H1 (cell line): ENCODE results near the gene GTF2E1. TPM values are rescaled to one million over a fixed set of nuclear protein-coding genes. Genes with fewer than 3 reads are reported as not detected.

Source experiments
- CTCF ChIA-PET: fragments of 300-600 bp; sonication (Branson Sonifier 250); formaldehyde crosslinking; loops from one replicate; lab custom pipeline; 2021; ENCODE audit not compliant: partially characterized antibody; lab: Charles Lee
- POLR2A ChIA-PET: fragments of 300-600 bp; sonication (Branson Sonifier 250); formaldehyde crosslinking; loops from one replicate; lab custom pipeline; 2021; ENCODE audit warnings: inconsistent platforms; ENCODE audit not compliant: partially characterized antibody; lab: Charles Lee
- DNase-seq, 2 experiments: peaks; one replicate each; pipeline versions ENCODE4 v3.0.0 to v3.0.0-alpha.2; 2010 to 2022; ENCODE audit warnings: low spot score in 2 of 2, low read depth in 1 of 2, mixed read lengths in 1 of 2
- FAIRE-seq: peaks from 2 replicates; lab custom pipeline; 2011; peaks lifted over from hg19 to GRCh38; lab: Jason Lieb, UNC
- H2AFZ ChIP-seq: 2 replicates; pipeline ENCODE4 v1.8.1; 2012; ENCODE audit warnings: low read length, inconsistent platforms
- H2AK5ac ChIP-seq: 2 replicates; pipeline ENCODE4 v1.6.1; 2013; ENCODE audit warnings: low read depth, low read length
- H2BK120ac ChIP-seq: replicated peaks from 2 replicates; pipeline ENCODE3; 2013; ENCODE audit warnings: low read depth, low read length, inconsistent platforms
- H2BK12ac ChIP-seq: 2 replicates; pipeline ENCODE4 v1.6.1; 2013; ENCODE audit warnings: low read depth, low read length
- H2BK15ac ChIP-seq: 2 replicates; pipeline ENCODE4 v1.6.1; 2013; ENCODE audit warnings: low read length
- H2BK20ac ChIP-seq: 2 replicates; pipeline ENCODE4 v1.6.1; 2013; ENCODE audit warnings: low read length
- H2BK5ac ChIP-seq: 2 replicates; pipeline ENCODE4 v1.6.1; 2013; ENCODE audit warnings: low read depth, low read length
- H3K14ac ChIP-seq: 2 replicates; pipeline ENCODE4 v1.6.1; 2013; ENCODE audit warnings: inconsistent platforms; ENCODE audit not compliant: insufficient read length
- H3K18ac ChIP-seq: 2 replicates; pipeline ENCODE4 v1.6.1; 2013; ENCODE audit warnings: low read length; ENCODE audit errors: extremely low read depth
- H3K23ac ChIP-seq: 2 replicates; pipeline ENCODE4 v1.6.1; 2013; ENCODE audit warnings: inconsistent platforms; ENCODE audit not compliant: insufficient read length
- H3K23me2 ChIP-seq: 2 replicates; pipeline ENCODE4 v1.6.1; 2013; ENCODE audit warnings: low read depth, low read length
- H3K27ac ChIP-seq: 2 replicates; pipeline ENCODE4 v1.6.1; 2011; ENCODE audit warnings: low read depth, low read length, inconsistent platforms
- H3K27me3 ChIP-seq, 4 experiments: replicated peaks in 1 of 4; 1 replicate in 1 of 4; 2 replicates in 3 of 4; pipeline versions ENCODE4 v1.6.1 to v1.8.1; 2011 to 2013; ENCODE audit warnings: low read length in 3 of 4, mild to moderate bottlenecking in 3 of 4, inconsistent platforms in 2 of 4, mixed read lengths in 2 of 4, moderate library complexity in 1 of 4; ENCODE audit not compliant: control insufficient read depth in 3 of 4, insufficient read depth in 3 of 4; ENCODE audit errors: extremely low read depth in 1 of 4
- H3K36me3 ChIP-seq, 4 experiments: 2 replicates each; pipeline versions ENCODE4 v1.6.1 to v1.8.1; 2011 to 2013; ENCODE audit warnings: mild to moderate bottlenecking in 4 of 4, low read length in 3 of 4, moderate library complexity in 2 of 4, control low read depth in 1 of 4, inconsistent platforms in 1 of 4; ENCODE audit not compliant: insufficient read depth in 4 of 4, control insufficient read depth in 2 of 4
- H3K4ac ChIP-seq: replicated peaks from 2 replicates; pipeline ENCODE3; 2013; ENCODE audit warnings: low read length, low read depth, mixed read lengths, inconsistent platforms; ENCODE audit not compliant: insufficient read length
- H3K4me1 ChIP-seq, 4 experiments: replicated peaks in 1 of 4; 1 replicate in 1 of 4; 2 replicates in 3 of 4; pipeline versions ENCODE4 v1.6.1 to v1.8.1; 2011 to 2013; ENCODE audit warnings: low read length in 3 of 4, inconsistent platforms in 2 of 4, mixed read lengths in 1 of 4; ENCODE audit not compliant: insufficient read depth in 4 of 4, control insufficient read depth in 3 of 4
- H3K4me2 ChIP-seq, 2 experiments: 2 replicates each; pipeline versions ENCODE4 v1.6.1 to v1.8.1; 2011 to 2013; ENCODE audit warnings: low read depth in 2 of 2, low read length in 2 of 2, control low read depth in 1 of 2, inconsistent platforms in 1 of 2, mild to moderate bottlenecking in 1 of 2; ENCODE audit not compliant: insufficient read depth in 1 of 2
- H3K4me3 ChIP-seq, 4 experiments: fragments of 200-600, 300-600 bp in 1 of 4; sonication (generic), shearing (Covaris generic), sonication (Bioruptor Twin) in 1 of 4; 2 replicates each; pipeline versions ENCODE4 v1.5.1 to v1.8.1; 2011 to 2016; ENCODE audit warnings: low read length in 4 of 4, low read depth in 3 of 4, control low read depth in 2 of 4, inconsistent platforms in 2 of 4, mild to moderate bottlenecking in 2 of 4, mixed read lengths in 1 of 4, moderate library complexity in 1 of 4; ENCODE audit not compliant: insufficient read depth in 2 of 4; ENCODE audit errors: extremely low read depth in 1 of 4
- H3K56ac ChIP-seq: replicated peaks from 2 replicates; pipeline ENCODE3; 2013; ENCODE audit warnings: low read depth, mild to moderate bottlenecking, mixed read lengths, low read length, inconsistent platforms; ENCODE audit not compliant: insufficient read length
- H3K79me1 ChIP-seq: 2 replicates; pipeline ENCODE4 v1.6.1; 2013; ENCODE audit warnings: low read depth, low read length, control low read depth
- H3K79me2 ChIP-seq, 2 experiments: 2 replicates each; pipeline versions ENCODE4 v1.6.1 to v1.8.1; 2012 to 2013; ENCODE audit warnings: low read length in 2 of 2, mild to moderate bottlenecking in 2 of 2, inconsistent platforms in 1 of 2; ENCODE audit not compliant: insufficient read depth in 2 of 2, control insufficient read depth in 1 of 2
- H3K9ac ChIP-seq, 4 experiments: replicated peaks in 1 of 4; 1 replicate in 1 of 4; 2 replicates in 3 of 4; pipeline versions ENCODE4 v1.6.1 to v1.8.1; 2011 to 2013; ENCODE audit warnings: low read depth in 3 of 4, low read length in 3 of 4, control low read depth in 2 of 4, mild to moderate bottlenecking in 2 of 4, moderate library complexity in 2 of 4, inconsistent platforms in 1 of 4; ENCODE audit errors: extremely low read depth in 1 of 4
- H3K9me3 ChIP-seq, 2 experiments: 2 replicates each; pipeline versions ENCODE4 v1.6.1 to v1.8.1; 2012 to 2013; ENCODE audit warnings: mild to moderate bottlenecking in 2 of 2, moderate library complexity in 2 of 2, control low read depth in 1 of 2, inconsistent platforms in 1 of 2, low read depth in 1 of 2, low read length in 1 of 2, mixed read lengths in 1 of 2; ENCODE audit not compliant: insufficient read depth in 2 of 2
- H4K20me1 ChIP-seq, 2 experiments: replicated peaks in 1 of 2; 2 replicates each; pipeline versions ENCODE3 to v1.8.1; 2011 to 2013; ENCODE audit warnings: inconsistent platforms in 2 of 2, low read length in 2 of 2, mild to moderate bottlenecking in 1 of 2; ENCODE audit not compliant: insufficient read depth in 2 of 2, control insufficient read depth in 1 of 2
- H4K5ac ChIP-seq: 2 replicates; pipeline ENCODE4 v1.6.1; 2013; ENCODE audit warnings: low read length, low read depth, mixed read lengths, inconsistent platforms; ENCODE audit not compliant: insufficient read length
- H4K8ac ChIP-seq: 2 replicates; pipeline ENCODE4 v1.8.0; 2013; ENCODE audit warnings: mild to moderate bottlenecking, moderate library complexity, low read length, inconsistent platforms; ENCODE audit not compliant: insufficient read depth; ENCODE audit errors: extremely low read depth
- H4K91ac ChIP-seq: replicated peaks from 2 replicates; pipeline ENCODE3; 2013; ENCODE audit warnings: low read length, mixed read lengths, inconsistent platforms; ENCODE audit not compliant: insufficient read length
- E2F6 ChIP-seq: IDR thresholded peaks from 2 replicates; pipeline ENCODE4 v1.6.1; 2012; ENCODE audit warnings: inconsistent platforms
- GABPA ChIP-seq: IDR thresholded peaks from 2 replicates; pipeline ENCODE4 v1.6.1; 2011; ENCODE audit warnings: mild to moderate bottlenecking, low read length, moderate library complexity, borderline replicate concordance; ENCODE audit not compliant: insufficient read depth
- GTF2F1 ChIP-seq: IDR thresholded peaks from 2 replicates; pipeline ENCODE4 v1.6.1; 2012; ENCODE audit warnings: low read depth, low read length, improper control_type of control experiment, borderline replicate concordance
- HDAC2 ChIP-seq, 2 experiments: fragments of 300-600 bp in 1 of 2; sonication (generic) in 1 of 2; IDR thresholded peaks; 2 replicates each; pipeline ENCODE4 v1.6.1; 2011 to 2012; ENCODE audit warnings: low read depth in 2 of 2, low read length in 2 of 2, mild to moderate bottlenecking in 2 of 2, moderate library complexity in 2 of 2, borderline replicate concordance in 1 of 2, inconsistent platforms in 1 of 2
- PHF8 ChIP-seq: fragments of 200-600 bp; sonication (generic); conservative IDR thresholded peaks from 2 replicates; pipeline ENCODE4 v1.7.1; 2012; ENCODE audit warnings: low read depth, mild to moderate bottlenecking, inconsistent platforms, low read length, moderate library complexity
- RNF2 ChIP-seq: fragments of 200-900, 300-1000 bp; sonication (generic); IDR thresholded peaks from 2 replicates; pipeline ENCODE4 v1.7.1; 2016; ENCODE audit warnings: borderline replicate concordance, low read depth, mild to moderate bottlenecking, antibody characterized with exemption, low read length; ENCODE audit not compliant: poor library complexity, severe bottlenecking; ENCODE audit errors: missing control alignments
- SP1 ChIP-seq: IDR thresholded peaks from 2 replicates; pipeline ENCODE4 v1.6.1; 2011; ENCODE audit warnings: low read depth, low read length
- SP4 ChIP-seq: IDR thresholded peaks from 2 replicates; pipeline ENCODE4 v1.6.1; 2012; ENCODE audit warnings: low read length, inconsistent platforms
- SRF ChIP-seq: IDR thresholded peaks from 2 replicates; pipeline ENCODE4 v1.6.1; 2011; ENCODE audit warnings: mild to moderate bottlenecking, low read depth, low read length, moderate library complexity
- TEAD4 ChIP-seq: IDR thresholded peaks from 2 replicates; pipeline ENCODE4 v1.6.1; 2012; ENCODE audit warnings: low read depth, low read length, inconsistent platforms, mixed read lengths
- WGBS, 2 experiments: shearing (Covaris generic) in 1 of 2; methylation state at CpG; one replicate each; pipeline versions ENCODE4 v1.1.6 to v1.1.7; 2013 to 2015; ENCODE audit warnings: low lambda C conversion rate in 2 of 2, mixed read lengths in 2 of 2, inconsistent platforms in 1 of 2, low coverage in 1 of 2, missing lambda C conversion rate in 1 of 2; ENCODE audit not compliant: insufficient replicate concordance in 2 of 2, insufficient coverage in 1 of 2, insufficient read length in 1 of 2; ENCODE audit errors: extremely low coverage in 1 of 2, missing lambda C conversion rate in 1 of 2; 5-methylcytosine and 5-hydroxymethylcytosine counted together
- polyA plus RNA-seq, 7 experiments: library from polyadenylated mRNA; depleted of rRNA in 3 of 7; stranded (reverse) in 5 of 7; unstranded in 2 of 7; fragments of >200 nt in 5 of 7; fragments of 200-250 nt in 2 of 7; gene quantifications; 1 replicate in 5 of 7; 2 replicates in 1 of 7; 4 replicates in 1 of 7; pipeline versions ENCODE4 v1.2.1 to v1.2.3, GENCODE V29; 2011 to 2013; ENCODE audit warnings: missing spikeins in 2 of 7, mixed read lengths in 2 of 7
- total RNA-seq: library from RNA; stranded (reverse); fragmentation: NEBNext Ultra II Directional; extraction: Animal tissue kit (Norgen Biotek cat#: 25700); gene quantifications from 2 replicates; pipeline ENCODE4 v1.2.1, GENCODE V29; 2021

The GTF2E1 gene
- total and polyA plus RNA-seq, 2 of the 8 experiments (the other 6 are each of a cell fraction or from before 2014, with no cell fraction given), result 37.4 to 73.3 TPM

DNA sequence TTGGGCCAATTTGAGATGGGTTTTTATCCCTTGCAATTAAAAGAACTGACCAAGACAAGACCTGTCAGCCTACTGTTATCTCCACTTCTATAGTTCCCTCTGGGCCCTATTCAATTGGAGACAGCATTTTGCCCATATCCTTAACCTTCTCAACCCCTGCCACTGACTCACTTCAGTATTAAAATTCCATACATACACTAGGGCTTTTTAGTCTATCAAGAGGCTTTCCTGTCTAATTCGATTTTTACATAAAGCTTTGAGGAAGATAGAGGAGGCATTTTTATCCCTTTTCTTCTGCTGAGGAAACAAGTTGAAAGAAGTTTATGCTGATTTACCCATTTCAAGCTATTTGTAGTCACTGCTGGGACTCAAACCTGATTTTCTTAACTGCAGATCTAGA is 51.1 kb downstream of the GTF2E1 start:
- no peak overlapping the region for H3K4me2 ChIP-seq
- H3K27me3 ChIP-seq, result no peaks in the 10 kb centered on the region
- peaks cover 0 to 6% (median 2%) of the 10 kb centered on the region in 4 experiments; a peak in 2 of 7 replicates for H3K4me1 ChIP-seq
- H4K91ac ChIP-seq, result no peak overlapping the region
- no peak overlapping the region for H3K23ac ChIP-seq
- DNase-seq (no peak), FAIRE-seq (no peak)
- POLR2A ChIA-PET, result interaction anchor here (1.0 to 1.1 kb wide), 3 partner anchors 21 to 226 kb away, joined by 3 read pairs; partner anchors contain the start of gene NDUFB4
- H2BK20ac ChIP-seq, result no peak overlapping the region
- H2AFZ ChIP-seq, result no peak overlapping the region
- no peak overlapping the region for H4K5ac ChIP-seq
- no peak overlapping the region for H3K27ac ChIP-seq
- H4K20me1 ChIP-seq, result no peaks in the 10 kb centered on the region
- H2AK5ac ChIP-seq, result no peak overlapping the region
- H2BK120ac ChIP-seq, result no peak overlapping the region
- H4K8ac ChIP-seq, result no peak overlapping the region
- WGBS, 2 experiments, result 76% methylated on average over 1 of the region's 1 CpG; no CpG with 5 or more reads in 1 of the 2 experiments
- H3K4ac ChIP-seq, result no peak overlapping the region
- no peaks in the 10 kb centered on the region; the same call in 1 of the 2 replicates for H3K23me2 ChIP-seq
- H3K56ac ChIP-seq, result no peak overlapping the region
- no peak overlapping the region for H2BK5ac ChIP-seq
- no peak overlapping the region for H3K18ac ChIP-seq
- H3K79me1 ChIP-seq, result no peaks in the 10 kb centered on the region
- no peaks in the 10 kb centered on the region for H3K79me2 ChIP-seq
- H3K14ac ChIP-seq, result no peak overlapping the region
- no peaks in the 10 kb centered on the region for H3K36me3 ChIP-seq
- H3K4me3 ChIP-seq, result no peak overlapping the region
- H3K9ac ChIP-seq, result no peak overlapping the region
- CTCF ChIA-PET, result interaction anchor here (0.6 to 3.5 kb wide), 10 partner anchors 9 to 1592 kb away, joined by 3 to 31 read pairs (median 5); partner anchors contain the start of genes HGD and NDUFB4
- no peak overlapping the region for H2BK15ac ChIP-seq
- no peak overlapping the region for H2BK12ac ChIP-seq
- no peaks in the 10 kb centered on the region for H3K9me3 ChIP-seq
- TF ChIP-seq SP4, result no peak
- TF ChIP-seq RNF2, result no peak
- no peak for TF ChIP-seq SRF
- TF ChIP-seq E2F6, result no peak
- TF ChIP-seq GTF2F1, result no peak
- TF ChIP-seq GABPA, result no peak
- no peak for TF ChIP-seq PHF8
- TF ChIP-seq SP1, result no peak
- no peak for TF ChIP-seq HDAC2 (IDR thresholded peaks at IDR 0.05; ENCODE audit: borderline replicate concordance in 1 of 2, low read depth in 2 of 2, low read length in 2 of 2)
- TF ChIP-seq TEAD4, result no peak
